Right ventricle myocardium superior (tissue), 1 donor: ENCODE measurements around the gene SMOC1. TPM values are rescaled to one million over a fixed set of nuclear protein-coding genes. Genes with fewer than 3 reads are reported as not detected.
"Not testable (repeated sequence)": the region's sequence is repeated elsewhere in the genome, so short reads cannot be mapped to it uniquely, and the experiment has no call there.

Experiments
- ATAC-seq: fragments of 200-7000 bp; cut with Tn5 transposase; one replicate; pipeline ENCODE4 v1.9.1; 2020; ENCODE audit warnings: mild to moderate bottlenecking; ENCODE audit not compliant: poor library complexity
- DNase-seq: peaks from one replicate; pipeline ENCODE4 v3.0.0-alpha.2; 2020
- intact Hi-C: fragments of 100-400 bp; cut with DNase I; formaldehyde crosslinking; loops from one replicate; pipeline ENCODE4 v1.11.2; 2022
- total RNA-seq: library from RNA; stranded (reverse); fragmentation: NEBNext Ultra II Directional; extraction: Animal tissue kit (Norgen Biotek cat#: 25700); gene quantifications from one replicate; pipeline ENCODE4 v1.2.1, GENCODE V29; 2021
- donor health status: DM: no; HTN: yes; CAD: no; lungs with severe emphysema.

Gene SMOC1
- total RNA-seq, 1 donor from 2014 or later: 1.8 TPM

DNA sequence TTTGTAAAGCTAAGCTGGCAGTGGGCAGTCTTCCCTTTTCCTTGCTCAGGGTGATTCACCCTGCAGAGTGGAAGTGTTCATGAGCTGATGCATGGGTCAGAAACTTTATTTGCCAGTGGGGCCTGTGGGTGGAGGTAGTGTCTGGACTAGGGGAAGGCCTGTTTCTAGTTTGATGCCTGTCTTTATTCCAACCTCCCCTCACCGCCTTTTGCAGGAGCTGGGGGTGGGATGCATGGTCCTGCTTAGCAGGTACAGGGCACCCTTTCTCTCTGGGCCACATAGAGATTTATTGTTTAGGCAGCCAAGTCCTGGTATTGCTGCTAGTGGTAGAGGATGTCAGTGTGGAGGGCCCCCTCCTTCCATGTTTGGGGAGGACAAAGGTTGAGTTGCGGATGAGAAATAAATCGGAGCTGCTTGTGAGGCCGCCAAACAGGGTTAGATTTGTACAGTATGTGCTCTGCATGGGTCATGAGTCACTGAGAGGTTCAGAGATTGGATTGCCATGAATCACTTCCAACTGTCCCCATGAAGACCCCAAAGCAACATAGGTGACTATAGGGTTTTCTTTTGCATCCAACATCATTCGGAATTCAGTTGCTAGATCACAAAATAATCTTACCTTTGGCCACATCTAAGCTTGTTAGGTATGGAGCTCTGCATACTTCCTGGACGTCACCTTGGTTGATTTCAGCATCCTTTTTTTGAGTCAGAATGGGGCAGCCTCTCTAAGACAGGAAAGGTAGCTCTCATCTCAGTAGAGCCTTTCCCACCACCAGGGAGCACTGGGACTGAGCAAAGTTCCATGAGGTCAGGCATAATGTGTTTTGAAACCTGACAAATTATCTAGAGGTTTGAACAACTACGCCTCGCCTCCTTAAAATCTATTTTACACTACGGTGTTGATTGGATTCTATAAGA lies 8.8 kb downstream of the SMOC1 start:
- intact Hi-C loops: no loop called here
- ATAC-seq: no peak

DNA sequence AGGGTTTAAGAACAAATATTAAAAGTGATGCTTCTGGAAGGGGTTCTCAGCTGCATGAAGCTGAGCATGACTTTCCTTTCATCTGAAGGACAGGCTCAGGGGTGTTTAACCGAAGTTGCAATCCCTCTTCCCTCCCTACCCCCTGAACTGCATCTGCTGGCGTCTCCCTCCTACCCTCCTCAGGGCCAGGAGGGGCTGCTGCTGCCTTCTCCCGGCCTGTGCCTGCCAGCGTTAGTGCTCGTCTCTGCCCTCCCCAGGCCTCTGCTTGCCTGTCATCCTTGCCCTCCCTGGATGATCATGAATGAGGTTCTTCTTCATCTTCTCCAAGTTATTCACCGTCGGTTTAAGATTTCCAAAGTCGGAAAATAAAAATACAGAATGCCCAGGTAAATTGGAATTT lies 12.2 kb downstream of the SMOC1 start:
- ATAC-seq (no peak), DNase-seq (no peak)
- intact Hi-C loops: no loop called here

More for the DNA sequence above, 8.8 kb downstream of the SMOC1 start:
- no peak for DNase-seq

DNA sequence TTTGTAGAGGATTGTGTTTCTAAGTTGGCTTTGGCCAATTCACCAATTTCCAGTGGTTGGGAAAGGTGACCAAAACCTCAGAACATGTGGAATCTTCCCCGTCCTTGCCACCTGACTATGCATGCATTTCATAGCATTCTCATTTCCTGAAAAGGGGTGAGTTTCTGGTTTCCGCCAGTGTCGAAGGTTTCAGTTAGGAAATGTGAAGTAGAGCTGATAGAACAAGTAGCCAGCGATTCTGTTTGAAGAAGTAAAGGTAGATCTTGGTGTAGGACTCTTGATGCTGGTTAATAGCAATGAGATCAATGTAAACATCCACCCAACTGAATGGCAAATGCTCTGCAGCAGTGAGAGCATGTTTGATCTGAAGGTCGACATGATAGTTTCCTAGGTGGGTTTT lies 15.9 kb downstream of the SMOC1 start:
- DNase-seq: no peak
- intact Hi-C loops: no loop called here
- ATAC-seq: no peak

DNA sequence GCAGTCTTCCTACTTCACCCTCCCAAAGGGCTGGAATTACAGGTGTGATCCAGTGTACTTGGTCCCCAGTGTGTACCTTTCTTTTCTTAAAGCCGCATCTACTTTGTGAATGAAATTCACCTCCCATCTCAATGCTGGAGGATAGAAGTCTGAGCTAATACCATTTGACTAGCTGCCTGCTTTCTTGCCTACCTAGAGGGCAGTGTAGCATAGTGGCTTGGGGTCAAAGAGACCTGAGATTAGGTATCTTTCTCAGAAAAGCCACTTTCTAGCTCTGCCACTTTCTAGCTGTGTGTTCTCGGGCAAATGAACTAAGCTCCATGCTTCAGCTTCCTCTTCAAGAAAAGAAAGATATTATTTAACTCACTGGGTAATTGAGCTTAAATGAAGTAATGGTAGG lies 16.9 kb downstream of the SMOC1 start:
- ATAC-seq (no peak), DNase-seq (no peak)

DNA sequence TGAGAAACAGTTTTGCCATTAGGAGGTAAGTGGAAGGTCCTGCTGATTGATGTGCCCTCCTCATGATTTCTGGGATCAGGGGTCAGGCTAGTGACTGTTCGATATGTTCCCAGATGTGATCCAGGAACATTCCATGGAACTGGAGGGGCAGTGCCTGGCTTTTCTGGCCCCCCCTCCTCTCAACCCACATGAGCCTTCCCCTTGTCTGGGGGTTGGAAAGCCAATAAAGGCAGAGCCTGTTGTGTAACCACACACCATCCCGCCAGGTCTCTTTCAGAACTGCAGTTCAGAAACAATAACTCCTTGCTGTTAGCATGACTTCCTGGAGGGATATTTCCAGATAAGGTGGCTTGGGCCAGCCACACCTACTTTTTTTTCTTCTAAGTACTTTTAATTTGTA lies 17.8 kb downstream of the SMOC1 start:
- no peak for ATAC-seq
- intact Hi-C loops: no loop called here
- no peak for DNase-seq

More for the DNA sequence above, 16.9 kb downstream of the SMOC1 start:
- intact Hi-C loops: no loop called here

DNA sequence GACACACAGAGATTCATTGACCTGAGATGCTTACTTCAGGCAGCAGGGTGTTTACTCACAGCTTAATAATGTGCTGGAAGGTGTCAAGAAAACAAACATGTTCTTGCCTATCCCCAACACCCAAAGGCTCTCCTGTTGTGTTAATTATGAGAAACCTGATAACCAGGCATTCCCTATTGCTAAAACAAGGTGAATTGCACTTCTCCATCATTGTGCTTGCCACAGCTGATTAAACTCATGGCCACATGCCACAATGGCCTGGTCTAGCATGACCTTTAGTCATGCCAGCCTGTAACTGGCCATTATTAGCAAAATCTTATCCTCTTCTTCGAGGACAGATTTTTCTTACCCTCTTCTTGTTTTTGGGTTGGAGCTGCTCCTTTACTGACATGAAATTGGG lies 21.4 kb downstream of the SMOC1 start:
- ATAC-seq (no peak), DNase-seq (no peak)
- intact Hi-C loops: no loop called here

DNA sequence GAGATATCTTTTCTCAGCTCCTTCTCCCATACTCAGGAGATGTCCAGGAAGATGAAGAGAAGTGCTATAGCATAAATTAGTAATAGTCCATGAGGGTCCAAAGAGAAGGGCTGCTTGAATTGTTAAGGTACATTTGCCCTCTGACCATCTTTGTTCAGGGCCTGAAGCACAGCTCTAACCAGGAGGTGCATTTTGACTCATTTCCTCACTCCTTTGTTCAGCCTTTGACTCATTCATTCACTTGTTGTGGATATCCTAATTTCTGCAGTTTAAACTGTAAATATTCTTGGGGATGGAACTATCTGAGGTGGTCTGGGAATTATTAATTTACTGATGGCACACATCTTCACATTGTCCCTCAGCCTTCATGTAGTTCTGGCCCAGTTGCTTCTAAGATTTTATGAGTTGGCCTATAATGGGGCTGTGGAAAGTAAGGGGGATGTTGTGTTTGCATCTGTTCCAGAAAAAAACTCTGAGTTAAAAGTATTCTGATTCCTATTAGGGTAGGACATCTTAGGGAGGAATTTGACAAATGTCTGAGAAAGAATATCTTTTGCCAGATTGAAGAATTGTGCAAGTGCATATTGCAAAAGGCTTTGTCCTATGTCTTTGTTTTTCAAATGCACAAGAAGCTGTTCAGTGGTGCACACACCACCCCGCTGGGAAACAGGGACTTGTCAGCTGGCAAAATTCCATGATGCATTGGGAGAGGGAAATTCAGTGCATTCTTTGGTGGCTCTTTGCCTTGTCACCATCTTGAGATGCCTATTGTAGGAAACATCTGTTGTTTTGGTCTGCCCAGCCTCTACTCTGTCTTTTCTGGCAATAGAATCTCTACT lies 22.1 kb downstream of the SMOC1 start:
- peak; percentile 44 for DNase-seq
- peak; percentile 51 for ATAC-seq
- intact Hi-C loops: no loop called here

DNA sequence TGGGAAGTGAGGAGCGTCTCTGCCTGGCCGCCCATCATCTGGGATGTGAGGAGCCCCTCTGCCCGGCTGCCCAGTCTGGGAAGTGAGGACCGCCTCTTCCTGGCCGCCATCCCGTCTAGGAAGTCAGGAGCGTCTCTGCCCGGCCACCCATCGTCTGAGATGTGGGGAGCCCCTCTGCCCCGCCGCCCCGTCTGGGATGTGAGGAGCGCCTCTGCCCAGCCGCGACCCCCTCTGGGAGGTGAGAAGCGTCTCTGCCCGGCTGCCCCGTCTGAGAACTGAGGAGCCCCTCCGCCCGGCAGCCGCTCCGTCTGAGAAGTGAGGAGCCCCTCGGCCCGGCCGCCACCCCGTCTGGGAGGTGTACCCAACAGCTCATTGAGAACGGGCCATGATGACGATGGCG lies 23.8 kb downstream of the SMOC1 start:
- ATAC-seq, DNase-seq, intact Hi-C loops: not testable (repeated sequence)

DNA sequence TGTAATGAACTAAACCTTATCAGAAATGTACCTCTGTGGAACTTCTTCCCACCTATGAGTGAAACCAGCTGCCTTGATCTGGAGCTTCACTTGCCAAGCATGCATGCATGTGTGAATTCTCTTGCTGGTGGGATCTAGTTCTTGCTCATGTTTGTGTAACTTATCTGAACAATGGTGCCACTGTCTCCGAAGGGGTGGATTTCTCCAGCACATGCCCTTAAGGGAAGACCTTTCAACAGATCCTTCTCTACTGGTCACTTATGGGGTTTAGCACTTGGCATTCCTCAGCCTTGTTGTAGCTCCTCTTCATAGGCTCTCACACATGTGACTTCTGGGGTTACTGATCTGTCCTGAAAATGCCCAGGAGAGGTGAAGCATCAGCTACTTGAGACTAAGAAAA lies 25.0 kb downstream of the SMOC1 start:
- ATAC-seq (no peak), DNase-seq (no peak)
- intact Hi-C loops: no loop called here

DNA sequence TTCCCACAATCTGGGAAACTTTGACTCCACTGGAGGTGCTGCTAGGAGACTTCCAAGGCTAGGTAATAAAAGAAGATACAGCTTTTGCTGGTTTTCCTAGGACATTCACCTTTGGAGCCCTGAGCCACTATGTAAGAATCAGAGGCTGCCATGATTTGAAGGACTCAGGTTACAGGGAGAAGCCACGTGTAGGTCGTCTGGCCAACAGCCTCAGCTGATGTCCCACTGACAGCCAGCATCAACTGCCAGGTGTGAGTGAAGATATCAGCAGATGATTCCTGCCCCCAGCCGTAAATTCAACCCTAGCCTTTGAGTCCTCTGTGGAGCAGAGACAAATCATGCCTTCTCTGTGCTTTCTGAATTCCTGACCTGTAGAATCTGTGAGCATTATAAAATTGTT lies 27.0 kb downstream of the SMOC1 start:
- ATAC-seq (no peak), DNase-seq (no peak)
- intact Hi-C loops: no loop called here

DNA sequence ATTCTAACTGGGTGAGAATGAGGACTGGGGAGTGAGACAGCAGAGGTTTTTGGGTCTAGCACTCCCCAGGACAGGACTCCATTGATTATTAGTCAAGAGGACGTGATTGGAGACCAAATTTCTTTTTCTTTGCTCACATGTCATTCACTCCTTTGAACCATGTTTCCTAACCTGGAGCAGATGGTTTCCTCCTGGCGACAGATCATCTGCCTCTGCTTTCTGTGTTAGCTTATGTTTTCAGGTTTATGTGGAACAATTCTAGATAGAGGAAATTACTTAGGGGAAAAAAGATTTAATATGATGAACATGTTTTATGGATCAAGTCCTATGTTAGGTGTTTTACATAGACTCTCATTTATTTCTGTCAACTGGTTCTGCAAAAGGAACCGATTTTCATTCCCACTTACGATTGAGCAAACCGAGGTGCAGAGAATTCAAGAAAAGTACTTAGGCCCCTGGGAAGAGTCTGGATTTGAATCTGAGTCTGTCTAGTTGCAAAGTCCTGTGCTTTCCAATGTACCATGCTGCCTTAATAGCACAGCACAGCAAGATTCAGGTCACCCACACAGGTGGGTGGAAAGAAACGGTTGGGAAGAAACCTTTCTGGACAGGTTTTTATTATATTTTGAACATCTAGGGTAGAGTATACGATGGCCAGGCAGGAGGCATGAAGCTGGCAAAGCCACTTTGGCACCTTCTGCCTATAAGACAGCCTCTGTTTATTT lies 30.8 kb downstream of the SMOC1 start:
- DNase-seq: no peak
- no peak for ATAC-seq
- intact Hi-C loops: no loop called here

DNA sequence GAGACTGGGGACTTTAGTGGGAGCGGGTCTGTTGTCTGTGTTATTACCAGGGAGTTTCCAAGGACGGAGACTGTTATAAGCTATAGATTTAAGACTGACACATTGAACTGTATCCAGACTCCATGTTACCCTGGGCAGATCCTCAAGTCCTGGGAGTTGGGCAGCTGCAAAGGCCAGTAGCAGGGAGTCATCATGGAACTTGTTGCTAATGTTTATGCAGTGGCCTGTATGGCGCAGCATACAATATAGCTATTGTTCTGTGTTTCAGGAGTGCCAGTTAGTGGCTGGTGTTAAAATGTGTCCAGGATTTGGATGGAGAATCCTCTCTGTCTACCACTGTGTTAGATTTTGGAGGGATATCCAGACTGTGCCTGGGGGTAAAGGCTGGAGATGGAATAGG lies 31.7 kb downstream of the SMOC1 start:
- intact Hi-C loops: no loop called here
- DNase-seq: no peak
- ATAC-seq: no peak

DNA sequence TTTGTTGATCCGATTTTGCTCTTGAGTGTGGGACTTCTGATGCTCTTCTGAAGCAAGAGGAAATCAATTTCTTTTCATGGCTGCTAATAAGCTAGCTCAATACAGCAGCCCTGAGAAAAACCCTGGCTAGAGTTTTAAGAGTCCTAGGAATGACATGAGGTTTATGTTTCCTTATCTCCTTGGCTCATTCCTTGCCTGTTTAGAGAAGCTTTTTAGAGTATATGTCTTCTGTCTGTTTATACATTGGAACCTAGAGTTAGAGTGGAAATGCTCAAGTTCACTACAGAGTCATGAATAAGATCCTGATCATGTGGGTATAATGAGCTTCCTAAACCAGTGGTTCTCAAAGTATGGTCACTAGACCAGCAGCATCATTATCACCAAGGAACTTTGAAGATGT lies 34.5 kb downstream of the SMOC1 start:
- intact Hi-C loops: no loop called here
- no peak for ATAC-seq
- DNase-seq: no peak

DNA sequence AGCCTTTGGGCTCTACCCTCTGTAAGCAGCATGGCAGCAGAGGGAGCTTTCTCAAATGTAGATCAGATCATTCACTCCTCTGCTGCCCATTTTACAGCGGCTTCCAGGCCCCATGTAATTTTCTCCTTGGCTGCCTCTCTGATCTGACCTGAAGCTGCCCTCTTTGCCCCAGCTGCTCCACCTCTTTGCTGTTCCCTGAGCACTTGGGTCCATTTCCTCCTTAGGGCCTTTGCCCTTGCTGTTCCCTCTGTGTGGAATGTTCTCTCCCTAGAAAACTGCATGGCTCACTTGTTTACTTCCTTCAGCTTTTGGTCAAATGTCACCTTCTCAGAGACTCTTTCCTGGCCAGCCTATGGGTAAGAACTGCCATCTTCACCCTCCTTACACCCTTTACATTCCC lies 37.2 kb downstream of the SMOC1 start:
- ATAC-seq (no peak), DNase-seq (no peak)
- intact Hi-C loops: no loop called here

DNA sequence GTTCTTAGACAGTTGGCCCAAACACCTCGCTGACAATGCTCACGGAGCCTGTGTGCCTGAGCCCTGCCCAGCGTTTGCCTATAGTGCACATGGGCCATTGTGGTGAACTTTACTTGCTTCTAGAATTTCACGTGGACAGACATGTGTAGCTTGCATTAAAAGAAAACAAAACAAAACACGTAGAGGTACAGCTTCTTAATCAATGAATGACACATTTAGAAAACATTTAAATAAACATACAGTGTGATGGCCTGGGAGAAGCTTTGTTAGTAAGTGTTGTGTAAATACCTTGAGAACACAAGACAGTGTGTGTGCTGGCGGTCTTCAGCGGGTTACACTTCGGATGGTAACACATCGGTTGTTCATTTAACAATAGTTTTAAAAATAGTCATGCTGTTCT lies 38.1 kb downstream of the SMOC1 start:
- DNase-seq: no peak
- ATAC-seq: no peak
- intact Hi-C loops: no loop called here

DNA sequence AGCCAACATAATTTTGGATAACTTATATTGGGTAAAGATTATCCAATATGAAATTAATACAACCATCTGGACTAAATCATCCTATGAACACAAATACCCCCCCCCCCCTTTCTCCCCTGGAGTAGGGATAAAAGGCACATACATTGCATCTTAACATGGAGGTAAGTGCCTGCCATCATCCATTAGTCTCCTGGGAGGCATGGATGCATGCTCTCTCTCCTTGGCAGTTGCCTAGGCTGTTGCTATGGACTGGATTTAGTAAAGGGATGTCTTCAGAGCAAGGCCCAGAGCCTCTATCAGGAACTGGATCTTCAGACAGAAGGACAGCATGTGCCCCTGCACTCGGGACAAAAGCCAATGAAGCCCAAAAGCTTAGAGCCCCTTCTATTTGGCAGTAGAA lies 40.6 kb downstream of the SMOC1 start:
- ATAC-seq (no peak), DNase-seq (no peak)
- intact Hi-C loops: no loop called here

DNA sequence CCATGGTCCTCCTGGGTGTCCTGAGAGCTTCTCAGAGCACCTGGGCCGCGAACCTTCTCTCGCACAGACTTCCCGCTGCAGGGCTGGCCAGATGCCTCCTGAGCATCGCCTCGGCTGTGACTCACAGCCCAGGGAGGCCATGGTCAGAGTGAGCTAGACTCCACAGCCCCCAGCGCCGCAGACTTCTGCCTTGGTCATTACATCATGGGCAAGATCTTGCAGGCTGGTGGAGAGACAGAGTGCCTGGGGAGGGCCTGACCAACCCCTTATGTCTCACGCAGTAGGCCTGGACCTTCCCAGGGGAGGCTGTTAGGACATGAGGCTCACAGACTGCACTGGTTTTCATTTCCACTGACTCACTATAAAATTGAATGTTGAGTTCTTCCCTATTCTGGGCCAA lies 41.8 kb downstream of the SMOC1 start:
- intact Hi-C loops: no loop called here
- ATAC-seq (no peak), DNase-seq (no peak)

DNA sequence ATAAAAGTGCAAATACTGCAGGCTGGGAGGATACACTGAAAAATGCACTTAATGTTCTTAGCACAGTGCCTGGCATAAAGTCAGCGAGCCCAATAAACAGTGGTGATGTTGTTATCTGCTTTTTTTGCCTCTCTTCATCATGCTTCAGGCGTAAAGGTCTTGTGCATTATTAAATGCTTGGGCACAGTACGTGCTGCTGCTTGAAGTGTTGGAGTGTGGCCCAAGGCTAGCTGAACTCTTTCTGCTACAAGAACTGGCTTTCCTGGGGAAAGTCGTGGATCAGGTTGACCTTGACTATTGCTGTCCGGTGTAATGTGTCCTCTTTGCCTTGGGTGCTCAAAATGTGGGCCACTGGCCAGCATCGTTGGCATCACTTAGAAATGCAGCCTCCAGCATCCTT lies 43.0 kb downstream of the SMOC1 start:
- intact Hi-C loops: no loop called here
- ATAC-seq (no peak), DNase-seq (no peak)

DNA sequence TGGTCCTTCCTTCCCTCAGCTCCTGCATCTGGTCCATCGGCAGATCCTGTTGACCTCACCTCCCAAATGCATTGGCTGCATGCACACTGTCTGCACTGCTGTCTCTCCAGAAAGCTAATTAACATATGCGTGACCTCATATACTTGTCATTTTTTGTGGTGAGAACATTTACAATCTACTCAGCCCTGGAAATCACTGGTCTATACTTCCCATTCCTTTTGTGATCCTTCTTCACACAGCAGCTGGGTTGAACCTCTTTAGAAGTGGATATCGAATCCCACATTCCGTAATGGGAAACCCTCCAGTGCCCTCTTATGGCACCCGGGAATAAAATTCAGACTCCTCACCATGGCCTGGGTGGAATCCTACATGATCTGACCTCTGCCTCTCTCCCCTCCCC lies 45.0 kb downstream of the SMOC1 start:
- DNase-seq: no peak
- intact Hi-C loops: no loop called here

More for the DNA sequence above, 45.0 kb downstream of the SMOC1 start:
- no peak for ATAC-seq
